Immature natural killer cell (primary cell): Measurements from ENCODE around the gene ANAPC13. TPM values are rescaled to one million over a fixed set of nuclear protein-coding genes. Genes with fewer than 3 reads are reported as not detected.
A peak's percentile ranks its signal among the peaks of the same experiment; 100 is the strongest.

Experiments used
- DNase-seq, 3 donors: peaks; one replicate each; pipeline ENCODE4 v3.0.0; 2022; ENCODE audit warnings: mixed read lengths in 1 of 3
- H3K27ac Mint-ChIP-seq, 6 donors: one replicate each; pipeline ENCODE4 v1.8.0; 2020; ENCODE audit warnings: mixed read lengths in 6 of 6, mild to moderate bottlenecking in 5 of 6, inconsistent platforms in 4 of 6, moderate library complexity in 3 of 6
- H3K27me3 Mint-ChIP-seq, 3 donors: one replicate each; pipeline ENCODE4 v1.8.0; 2020 to 2021; ENCODE audit warnings: low read depth in 3 of 3, mild to moderate bottlenecking in 3 of 3, mixed read lengths in 3 of 3, moderate library complexity in 3 of 3, inconsistent platforms in 1 of 3
- H3K36me3 Mint-ChIP-seq, 3 donors: one replicate each; pipeline ENCODE4 v1.8.0; 2020; ENCODE audit warnings: mixed read lengths in 3 of 3, inconsistent platforms in 2 of 3, mild to moderate bottlenecking in 2 of 3
- H3K4me1 Mint-ChIP-seq, 2 donors: one replicate each; pipeline ENCODE4 v1.8.0; 2020; ENCODE audit warnings: inconsistent platforms in 2 of 2, mild to moderate bottlenecking in 2 of 2, mixed read lengths in 2 of 2, moderate library complexity in 1 of 2
- H3K4me3 Mint-ChIP-seq, 5 donors: one replicate each; pipeline ENCODE4 v1.8.0; 2020; ENCODE audit warnings: mild to moderate bottlenecking in 5 of 5, mixed read lengths in 5 of 5, inconsistent platforms in 3 of 5, moderate library complexity in 3 of 5
- H3K9me3 Mint-ChIP-seq, 6 donors: one replicate each; pipeline ENCODE4 v1.8.0; 2020; ENCODE audit warnings: mild to moderate bottlenecking in 6 of 6, mixed read lengths in 6 of 6, inconsistent platforms in 4 of 6, moderate library complexity in 3 of 6
- polyA plus RNA-seq, 3 donors: library from polyadenylated mRNA; unstranded; fragments of 300-500 nt; fragmentation: Illumina TruSeq; gene quantifications; one replicate each; pipeline ENCODE4 v1.2.3, GENCODE V29; 2021

The ANAPC13 gene
- 10 to 100 TPM; 43.6 to 64.4 (median 58.4) TPM for polyA plus RNA-seq

- peak; percentile 97 for DNase-seq
- H3K9me3 Mint-ChIP-seq, result no peaks in the 10 kb centered on the region
- peaks cover 38 to 65% of the 10 kb centered on the region in 2 donors for H3K4me1 Mint-ChIP-seq
- peak within 1 kb of the TSS; percentile 99 to 100 (median 100) for H3K4me3 Mint-ChIP-seq
- peaks cover 11 to 18% (median 17%) of the 10 kb centered on the region in 3 donors for H3K36me3 Mint-ChIP-seq
- H3K27ac Mint-ChIP-seq, result peak within 1 kb of the TSS; percentile 98 to 100 (median 100)
- H3K27me3 Mint-ChIP-seq, result peaks cover 8 to 19% (median 15%) of the 10 kb centered on the region in 3 donors
Measured at GRCh38 chr3:134485718-134486576, at the start of gene ANAPC13, which contains the start of gene CEP63. Gene ANAPC13 (minus strand): TSS chr3:134485985. CDS start chr3:134482904, 3,081 bp downstream. Gene CEP63 (plus strand): TSS chr3:134486057. CDS start chr3:134495321, 9,264 bp downstream.

GRCh38 chr3:134535186-134535970 is 49.6 kb upstream of the ANAPC13 start:
- Mint-ChIP-seq H3K27ac (no peak overlapping the region), H3K27me3 (no peaks in the 10 kb centered on the region), H3K36me3 (peaks cover 10 to 20% (median 10%) of the 10 kb centered on the region in 3 donors), H3K4me1 (no peaks in the 10 kb centered on the region), H3K4me3 (no peak overlapping the region), H3K9me3 (no peaks in the 10 kb centered on the region)
- no peak for DNase-seq

GRCh38 chr3:134533493-134533892 is 47.7 kb upstream of the ANAPC13 start:
- peaks cover 0 to 3% of the 10 kb centered on the region in 2 donors for H3K4me1 Mint-ChIP-seq
- H3K4me3 Mint-ChIP-seq, result no peak overlapping the region
- no peaks in the 10 kb centered on the region for H3K27me3 Mint-ChIP-seq
- H3K36me3 Mint-ChIP-seq, result peaks cover 10 to 20% (median 10%) of the 10 kb centered on the region in 3 donors
- H3K27ac Mint-ChIP-seq, result no peak overlapping the region
- no peaks in the 10 kb centered on the region for H3K9me3 Mint-ChIP-seq
- DNase-seq, result no peak

- no peak for DNase-seq
- H3K27ac Mint-ChIP-seq, result no peak overlapping the region
- peaks cover 35 to 38% (median 36%) of the 10 kb centered on the region in 3 donors for H3K36me3 Mint-ChIP-seq
- no peak overlapping the region for H3K4me3 Mint-ChIP-seq
- H3K27me3 Mint-ChIP-seq, result no peaks in the 10 kb centered on the region
- peaks cover 16 to 39% (median 38%) of the 10 kb centered on the region in 6 donors for H3K9me3 Mint-ChIP-seq
- peaks cover 8 to 9% of the 10 kb centered on the region in 2 donors for H3K4me1 Mint-ChIP-seq
Measured at GRCh38 chr3:134527538-134528186, 41.9 kb upstream of the ANAPC13 start.

- DNase-seq, result no peak
- Mint-ChIP-seq H3K4me3 (no peak overlapping the region), H3K9me3 (peaks cover 19 to 46% (median 42%) of the 10 kb centered on the region in 6 donors), H3K27ac (no peak overlapping the region), H3K27me3 (no peaks in the 10 kb centered on the region), H3K36me3 (peaks cover 40 to 42% (median 42%) of the 10 kb centered on the region in 3 donors), H3K4me1 (peaks cover 9 to 10% of the 10 kb centered on the region in 2 donors)
Measured at GRCh38 chr3:134527037-134527436, 41.3 kb upstream of the ANAPC13 start.

- no peak overlapping the region for H3K4me3 Mint-ChIP-seq
- H3K9me3 Mint-ChIP-seq, result peaks cover 19 to 49% (median 42%) of the 10 kb centered on the region in 6 donors
- H3K36me3 Mint-ChIP-seq, result peaks cover 44 to 45% (median 45%) of the 10 kb centered on the region in 3 donors
- H3K27me3 Mint-ChIP-seq, result no peaks in the 10 kb centered on the region
- H3K27ac Mint-ChIP-seq, result no peak overlapping the region
- peaks cover 9 to 14% of the 10 kb centered on the region in 2 donors for H3K4me1 Mint-ChIP-seq
- DNase-seq, result no peak
Measured at GRCh38 chr3:134526319-134526718, 40.5 kb upstream of the ANAPC13 start.

GRCh38 chr3:134525293-134525692 is 39.5 kb upstream of the ANAPC13 start:
- H3K9me3 Mint-ChIP-seq, result peaks cover 19 to 49% (median 42%) of the 10 kb centered on the region in 6 donors
- H3K4me1 Mint-ChIP-seq, result peaks cover 9 to 21% of the 10 kb centered on the region in 2 donors
- no peak for DNase-seq

GRCh38 chr3:134522541-134522940 is 36.8 kb upstream of the ANAPC13 start:
- DNase-seq, result no peak
- peaks cover 22 to 53% (median 45%) of the 10 kb centered on the region in 6 donors for H3K9me3 Mint-ChIP-seq
- H3K4me3 Mint-ChIP-seq, result no peak overlapping the region
- H3K4me1 Mint-ChIP-seq, result peaks cover 8 to 20% of the 10 kb centered on the region in 2 donors
- peaks cover 49 to 61% (median 55%) of the 10 kb centered on the region in 3 donors for H3K36me3 Mint-ChIP-seq
- H3K27ac Mint-ChIP-seq, result no peak overlapping the region
- no peaks in the 10 kb centered on the region for H3K27me3 Mint-ChIP-seq

More at GRCh38 chr3:134525293-134525692, 39.5 kb upstream of the ANAPC13 start:
- Mint-ChIP-seq H3K27me3 (no peaks in the 10 kb centered on the region), H3K4me3 (no peak overlapping the region), H3K36me3 (peaks cover 44 to 50% (median 45%) of the 10 kb centered on the region in 3 donors), H3K27ac (no peak overlapping the region)

GRCh38 chr3:134517791-134518190 is 32.0 kb upstream of the ANAPC13 start:
- Mint-ChIP-seq H3K27me3 (no peaks in the 10 kb centered on the region), H3K4me3 (no peak overlapping the region), H3K36me3 (peaks cover 20 to 38% (median 29%) of the 10 kb centered on the region in 3 donors), H3K9me3 (peaks cover 7 to 15% (median 9%) of the 10 kb centered on the region in 6 donors), H3K27ac (peak overlapping the region in 1 of 6 donors; percentile 13), H3K4me1 (peaks cover 6 to 44% of the 10 kb centered on the region in 2 donors)
- DNase-seq, result no peak

GRCh38 chr3:134516905-134517304 is 31.1 kb upstream of the ANAPC13 start:
- no peak for DNase-seq
- no peak overlapping the region for H3K4me3 Mint-ChIP-seq
- peaks cover 11 to 31% (median 20%) of the 10 kb centered on the region in 3 donors for H3K36me3 Mint-ChIP-seq
- no peak overlapping the region for H3K27ac Mint-ChIP-seq
- peaks cover 6 to 41% of the 10 kb centered on the region in 2 donors for H3K4me1 Mint-ChIP-seq
- no peaks in the 10 kb centered on the region for H3K27me3 Mint-ChIP-seq
- peaks cover under 1 to 6% (median 5%) of the 10 kb centered on the region in 6 donors for H3K9me3 Mint-ChIP-seq

GRCh38 chr3:134511500-134511899 is 25.7 kb upstream of the ANAPC13 start:
- Mint-ChIP-seq H3K27me3 (no peaks in the 10 kb centered on the region), H3K4me3 (no peak overlapping the region), H3K27ac (no peak overlapping the region), H3K36me3 (peaks cover 20 to 51% (median 30%) of the 10 kb centered on the region in 3 donors), H3K9me3 (no peaks in the 10 kb centered on the region), H3K4me1 (peaks cover 6 to 27% of the 10 kb centered on the region in 2 donors)
- no peak for DNase-seq

- Mint-ChIP-seq H3K27ac (no peak overlapping the region), H3K4me3 (no peak overlapping the region), H3K4me1 (peaks cover 19 to 30% of the 10 kb centered on the region in 2 donors), H3K9me3 (peaks cover 0 to 16% (median 9%) of the 10 kb centered on the region in 6 donors), H3K36me3 (peaks cover 38 to 61% (median 41%) of the 10 kb centered on the region in 3 donors), H3K27me3 (peaks cover 0 to 2% (median 0%) of the 10 kb centered on the region in 3 donors)
- no peak for DNase-seq
Measured at GRCh38 chr3:134505485-134505884, 19.7 kb upstream of the ANAPC13 start.

- Mint-ChIP-seq H3K4me3 (no peak overlapping the region), H3K36me3 (peaks cover 35 to 59% (median 38%) of the 10 kb centered on the region in 3 donors), H3K27ac (no peak overlapping the region), H3K4me1 (peaks cover 20 to 35% of the 10 kb centered on the region in 2 donors), H3K9me3 (peaks cover 0 to 16% (median 9%) of the 10 kb centered on the region in 6 donors), H3K27me3 (peaks cover 0 to 2% (median 0%) of the 10 kb centered on the region in 3 donors)
- no peak for DNase-seq
Measured at GRCh38 chr3:134504132-134504531, 18.3 kb upstream of the ANAPC13 start.
